ENCODE results near the gene MEOX1. TPM values are rescaled to one million over a fixed set of nuclear protein-coding genes. Genes with fewer than 3 reads are reported as not detected.

Gene MEOX1
- total RNA-seq, 1 experiment from 2014 or later, result 0.84 TPM

DNA sequence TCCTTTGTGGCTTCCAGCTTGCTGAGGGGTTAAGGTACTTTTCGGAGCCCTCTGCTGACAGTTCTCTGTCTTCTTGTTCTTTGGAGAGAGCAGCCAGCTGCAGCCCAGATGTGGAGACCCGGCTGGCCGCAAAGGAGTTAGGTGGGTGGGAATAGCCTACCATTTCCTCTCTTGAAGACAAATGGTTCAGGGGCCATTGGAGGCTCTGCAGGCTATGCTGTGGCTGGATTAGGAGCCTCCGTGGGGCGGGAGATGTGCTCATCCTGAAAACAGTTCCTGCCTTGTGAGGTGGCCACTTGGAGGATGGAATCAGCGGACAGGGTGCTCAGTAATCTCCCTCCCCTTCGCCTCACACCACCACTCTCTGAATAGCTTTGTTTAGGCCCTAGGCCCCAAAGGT is 30.3 kb downstream of the MEOX1 start:
- DNase-seq, result no peak
- ChIA-PET POLR2A (ENCODE audit: unreplicated experiment) (no interaction called here), CTCF (no interaction called here)
- Histone ChIP-seq H3K36me3 (ENCODE audit: low read depth, low read length) (no peaks in the 10 kb centered on the region), H4K20me1 (ENCODE audit: low read length) (no peaks in the 10 kb centered on the region), H3K79me2 (ENCODE audit: low read length) (no peaks in the 10 kb centered on the region), H3K4me1 (ENCODE audit: insufficient read depth, low read length) (no peaks in the 10 kb centered on the region), H3K9me3 (ENCODE audit: low read length) (no peaks in the 10 kb centered on the region), H3K27me3 (ENCODE audit: low read length) (no peaks in the 10 kb centered on the region), H2AFZ (ENCODE audit: low read length) (no peak overlapping the region), H3K9ac (ENCODE audit: low read length) (no peak overlapping the region), H3K4me2 (ENCODE audit: low read length) (no peak overlapping the region), H3K27ac (ENCODE audit: low read length) (no peak overlapping the region), H3K4me3 (ENCODE audit: low read length) (no peak overlapping the region), H3F3A (ENCODE audit: low read length, unreplicated experiment) (no peaks in the 10 kb centered on the region), H3K9me2 (replicated peaks; ENCODE audit: low read length) (no peaks in the 10 kb centered on the region)
- intact Hi-C loops (cut with micrococcal nuclease), result no loop called here
- TF ChIP-seq EZH2 (IDR thresholded peaks at IDR 0.05; ENCODE audit: low read length, unreplicated experiment) (no peak), EZH2phosphoT487 (IDR thresholded peaks at IDR 0.05; ENCODE audit: borderline replicate concordance, low read length) (no peak)
- TF ChIP-seq, protein P1, sequence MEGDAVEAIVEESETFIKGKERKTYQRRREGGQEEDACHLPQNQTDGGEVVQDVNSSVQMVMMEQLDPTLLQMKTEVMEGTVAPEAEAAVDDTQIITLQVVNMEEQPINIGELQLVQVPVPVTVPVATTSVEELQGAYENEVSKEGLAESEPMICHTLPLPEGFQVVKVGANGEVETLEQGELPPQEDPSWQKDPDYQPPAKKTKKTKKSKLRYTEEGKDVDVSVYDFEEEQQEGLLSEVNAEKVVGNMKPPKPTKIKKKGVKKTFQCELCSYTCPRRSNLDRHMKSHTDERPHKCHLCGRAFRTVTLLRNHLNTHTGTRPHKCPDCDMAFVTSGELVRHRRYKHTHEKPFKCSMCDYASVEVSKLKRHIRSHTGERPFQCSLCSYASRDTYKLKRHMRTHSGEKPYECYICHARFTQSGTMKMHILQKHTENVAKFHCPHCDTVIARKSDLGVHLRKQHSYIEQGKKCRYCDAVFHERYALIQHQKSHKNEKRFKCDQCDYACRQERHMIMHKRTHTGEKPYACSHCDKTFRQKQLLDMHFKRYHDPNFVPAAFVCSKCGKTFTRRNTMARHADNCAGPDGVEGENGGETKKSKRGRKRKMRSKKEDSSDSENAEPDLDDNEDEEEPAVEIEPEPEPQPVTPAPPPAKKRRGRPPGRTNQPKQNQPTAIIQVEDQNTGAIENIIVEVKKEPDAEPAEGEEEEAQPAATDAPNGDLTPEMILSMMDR (conservative IDR thresholded peaks at IDR 0.05; ENCODE audit: low read depth, low read length), result no peak
- no TSS peak for BruUV-seq (replicated peaks)
- no peak for ATAC-seq

DNA sequence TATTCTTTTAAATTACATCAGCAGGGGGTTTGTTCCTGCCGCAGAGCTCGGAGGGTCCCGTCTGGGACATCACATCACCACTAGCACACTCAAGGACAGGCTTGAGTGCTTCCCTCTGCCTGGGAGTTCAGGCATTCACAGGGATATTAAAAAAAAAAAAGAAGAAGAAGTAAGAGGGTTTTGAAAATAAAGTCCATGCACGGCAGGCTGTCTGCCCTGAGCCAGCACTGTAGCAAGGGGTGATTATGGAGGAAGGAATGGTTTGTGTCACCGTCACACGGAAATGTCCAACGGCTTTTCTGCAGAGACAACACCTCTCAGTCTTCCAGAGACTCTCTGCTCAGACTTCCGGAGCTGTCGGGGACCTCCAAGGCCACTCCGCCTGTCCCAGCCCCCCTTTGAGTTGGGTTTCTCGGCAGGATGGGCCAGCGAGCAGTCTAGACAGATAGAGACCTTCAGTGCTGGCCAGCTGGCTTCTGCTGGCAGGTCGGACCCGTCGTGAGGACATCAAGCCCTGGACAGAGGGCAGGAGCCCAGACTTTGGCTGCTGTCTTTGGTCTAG is 33.6 kb downstream of the MEOX1 start:
- DNase-seq, result no peak
- Histone ChIP-seq H3K4me3 (ENCODE audit: low read length) (no peak overlapping the region), H3K79me2 (ENCODE audit: low read length) (no peaks in the 10 kb centered on the region), H3K4me1 (ENCODE audit: insufficient read depth, low read length) (no peaks in the 10 kb centered on the region), H3K4me2 (ENCODE audit: low read length) (no peak overlapping the region), H3K36me3 (ENCODE audit: low read depth, low read length) (no peaks in the 10 kb centered on the region), H2AFZ (ENCODE audit: low read length) (no peak overlapping the region), H3K9me2 (replicated peaks; ENCODE audit: low read length) (no peaks in the 10 kb centered on the region), H3K27ac (ENCODE audit: low read length) (no peak overlapping the region), H3K9ac (ENCODE audit: low read length) (no peak overlapping the region), H4K20me1 (ENCODE audit: low read length) (no peaks in the 10 kb centered on the region), H3K9me3 (ENCODE audit: low read length) (no peaks in the 10 kb centered on the region), H3F3A (ENCODE audit: low read length, unreplicated experiment) (no peaks in the 10 kb centered on the region), H3K27me3 (ENCODE audit: low read length) (no peaks in the 10 kb centered on the region)
- CTCF ChIA-PET, result no interaction called here
- no TSS peak for BruUV-seq (replicated peaks)
- POLR2A ChIA-PET (ENCODE audit: unreplicated experiment), result no interaction called here
- intact Hi-C loops (cut with micrococcal nuclease), result no loop called here
- ATAC-seq, result no peak
- TF ChIP-seq EZH2phosphoT487 (IDR thresholded peaks at IDR 0.05; ENCODE audit: borderline replicate concordance, low read length) (no peak), EZH2 (IDR thresholded peaks at IDR 0.05; ENCODE audit: low read length, unreplicated experiment) (no peak)
- TF ChIP-seq, protein P1 (conservative IDR thresholded peaks at IDR 0.05; ENCODE audit: low read depth, low read length), result no peak

DNA sequence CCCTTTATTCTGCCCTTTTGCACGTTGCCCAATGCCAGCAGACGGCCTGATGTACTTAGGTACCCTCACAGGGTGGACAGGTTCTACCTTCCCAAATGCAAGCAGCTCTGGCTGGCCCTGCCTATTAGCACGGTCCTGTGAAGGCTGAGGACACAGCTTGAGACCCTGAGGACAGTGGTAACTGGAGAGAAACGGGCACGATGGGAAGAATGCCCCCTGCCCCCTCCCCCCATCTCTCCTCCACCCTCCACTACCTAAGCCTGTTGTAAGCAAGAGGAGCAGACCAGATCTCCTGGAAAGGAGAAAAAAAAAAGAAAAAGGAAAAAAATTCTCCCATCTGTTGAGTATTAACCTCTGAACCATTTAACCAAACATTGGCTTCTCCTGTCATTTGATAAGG is 34.1 kb downstream of the MEOX1 start:
- POLR2A ChIA-PET (ENCODE audit: unreplicated experiment), result no interaction called here
- intact Hi-C loops (cut with micrococcal nuclease), result no loop called here
- Histone ChIP-seq H3K4me2 (ENCODE audit: low read length) (no peak overlapping the region), H3K4me3 (ENCODE audit: low read length) (no peak overlapping the region), H3K27ac (ENCODE audit: low read length) (no peak overlapping the region), H3K79me2 (ENCODE audit: low read length) (no peaks in the 10 kb centered on the region), H3F3A (ENCODE audit: low read length, unreplicated experiment) (no peaks in the 10 kb centered on the region), H3K36me3 (ENCODE audit: low read depth, low read length) (no peaks in the 10 kb centered on the region), H3K27me3 (ENCODE audit: low read length) (no peaks in the 10 kb centered on the region), H4K20me1 (ENCODE audit: low read length) (no peaks in the 10 kb centered on the region), H3K9me3 (ENCODE audit: low read length) (no peaks in the 10 kb centered on the region), H3K4me1 (ENCODE audit: insufficient read depth, low read length) (no peaks in the 10 kb centered on the region), H3K9me2 (replicated peaks; ENCODE audit: low read length) (no peaks in the 10 kb centered on the region), H2AFZ (ENCODE audit: low read length) (no peak overlapping the region), H3K9ac (ENCODE audit: low read length) (no peak overlapping the region)
- TF ChIP-seq, protein P1 (conservative IDR thresholded peaks at IDR 0.05; ENCODE audit: low read depth, low read length), result no peak
- no peak for TF ChIP-seq EZH2 (IDR thresholded peaks at IDR 0.05; ENCODE audit: low read length, unreplicated experiment)
- no peak for TF ChIP-seq EZH2phosphoT487 (IDR thresholded peaks at IDR 0.05; ENCODE audit: borderline replicate concordance, low read length)
- DNase-seq (no peak), ATAC-seq (no peak)
- BruUV-seq (replicated peaks), result no TSS peak
- CTCF ChIA-PET, result no interaction called here

Data from PC-3 (cell line).